ENCODE results near the gene PLB1.

PLB1 gene

GRCh38 chr2:28589746-28590463 lies 94.0 kb downstream of the PLB1 start:
- H3K4me3 ChIP-seq (ENCODE audit: low read length): no peak overlapping the region
- H3K9ac ChIP-seq (ENCODE audit: low read depth, low read length): no peak overlapping the region
- no peaks in the 10 kb centered on the region for H3K27me3 ChIP-seq (ENCODE audit: control insufficient read depth, insufficient read depth, low read length)
- no peaks in the 10 kb centered on the region for H3K36me3 ChIP-seq (ENCODE audit: insufficient read depth, low read length)
- H3K9me3 ChIP-seq (replicated peaks; ENCODE audit: low read length): no peaks in the 10 kb centered on the region
- peaks cover 32% of the 10 kb centered on the region for H3K4me1 ChIP-seq (ENCODE audit: control insufficient read depth, insufficient read depth, low read length)
- no peak overlapping the region for H3K4me2 ChIP-seq (ENCODE audit: low read length)

DNA sequence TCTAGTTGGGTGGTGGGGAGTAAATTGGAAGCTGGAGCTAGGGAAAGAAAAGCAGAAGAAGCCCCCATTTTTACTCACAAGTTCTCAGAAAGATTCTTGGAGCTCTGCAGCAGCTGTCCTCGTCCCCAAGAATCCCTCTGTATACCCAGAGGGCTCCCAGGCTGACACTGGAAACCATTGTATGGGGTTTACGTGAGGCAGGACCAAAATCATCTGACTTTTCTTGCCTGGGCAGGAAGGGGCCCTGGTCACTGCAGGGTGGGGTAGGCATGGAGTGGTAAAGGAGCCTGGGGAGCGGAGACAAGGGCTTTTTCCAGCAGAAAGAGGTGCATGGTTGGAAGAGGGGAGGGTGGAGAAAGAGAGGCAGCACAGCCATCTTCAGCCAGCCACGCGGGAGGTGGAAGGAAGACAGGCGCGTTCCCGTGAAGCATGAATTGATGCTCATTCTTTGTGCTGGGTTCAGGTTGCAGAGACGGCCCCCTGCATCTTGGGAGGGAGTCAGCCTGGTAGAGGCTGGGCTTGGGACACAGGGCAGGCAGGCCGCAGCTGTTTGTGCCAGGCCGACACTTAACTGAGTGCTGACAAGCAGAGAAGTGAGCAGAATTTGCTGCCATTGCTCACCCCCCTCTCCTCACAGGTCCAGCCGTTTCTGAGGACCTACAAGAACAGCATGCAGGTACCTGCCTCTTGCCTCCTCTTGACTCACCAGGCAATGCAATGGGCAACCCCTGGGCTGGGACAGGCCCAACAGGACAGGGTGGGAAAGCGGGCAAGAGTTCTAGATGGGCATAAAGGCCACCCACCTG lies 94.8 kb downstream of the PLB1 start:
- no peak overlapping the region for H3K9ac ChIP-seq (ENCODE audit: low read depth, low read length)
- no peak overlapping the region for H3K4me3 ChIP-seq (ENCODE audit: low read length)
- no peaks in the 10 kb centered on the region for H3K9me3 ChIP-seq (replicated peaks; ENCODE audit: low read length)
- H3K27me3 ChIP-seq (ENCODE audit: control insufficient read depth, insufficient read depth, low read length): no peaks in the 10 kb centered on the region
- no peaks in the 10 kb centered on the region for H3K36me3 ChIP-seq (ENCODE audit: insufficient read depth, low read length)
- peaks cover 27% of the 10 kb centered on the region for H3K4me1 ChIP-seq (ENCODE audit: control insufficient read depth, insufficient read depth, low read length)
- H3K4me2 ChIP-seq (ENCODE audit: low read length): no peak overlapping the region

DNA sequence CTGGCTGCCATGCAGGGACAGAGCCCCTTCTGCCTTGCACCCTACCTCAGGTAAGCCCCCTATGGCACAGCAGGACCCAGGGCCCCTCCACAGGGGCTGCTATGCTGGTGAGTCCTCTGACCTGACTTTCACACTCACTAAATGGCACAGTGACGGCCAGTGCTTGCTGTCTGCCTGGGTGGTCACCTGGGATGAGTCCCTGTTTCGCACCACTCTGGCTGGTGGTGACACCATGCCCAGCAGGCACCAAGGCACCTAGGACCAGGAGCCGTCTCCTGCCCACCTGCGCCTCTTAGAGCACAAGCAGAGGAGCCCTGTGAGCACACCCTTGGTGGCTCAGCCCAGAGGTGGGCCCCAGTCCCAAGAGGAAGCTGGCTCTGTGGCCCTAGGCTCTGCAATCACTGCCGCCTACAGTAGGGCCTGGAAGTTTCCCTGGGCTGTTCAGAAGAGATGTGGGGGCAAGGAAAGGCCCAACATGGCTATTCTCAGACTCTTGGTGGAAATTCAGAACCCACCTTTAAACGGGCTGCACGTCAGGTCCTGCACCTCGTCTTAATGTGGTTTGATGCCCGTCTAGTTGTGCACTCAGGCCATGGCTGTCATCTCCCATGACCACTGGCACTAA lies 96.0 kb downstream of the PLB1 start:
- Histone ChIP-seq H3K4me1 (ENCODE audit: control insufficient read depth, insufficient read depth, low read length) (peaks cover 26% of the 10 kb centered on the region), H3K9me3 (replicated peaks; ENCODE audit: low read length) (no peaks in the 10 kb centered on the region), H3K27me3 (ENCODE audit: control insufficient read depth, insufficient read depth, low read length) (no peaks in the 10 kb centered on the region), H3K36me3 (ENCODE audit: insufficient read depth, low read length) (no peaks in the 10 kb centered on the region), H3K9ac (ENCODE audit: low read depth, low read length) (no peak overlapping the region), H3K4me2 (ENCODE audit: low read length) (no peak overlapping the region), H3K4me3 (ENCODE audit: low read length) (no peak overlapping the region)

DNA sequence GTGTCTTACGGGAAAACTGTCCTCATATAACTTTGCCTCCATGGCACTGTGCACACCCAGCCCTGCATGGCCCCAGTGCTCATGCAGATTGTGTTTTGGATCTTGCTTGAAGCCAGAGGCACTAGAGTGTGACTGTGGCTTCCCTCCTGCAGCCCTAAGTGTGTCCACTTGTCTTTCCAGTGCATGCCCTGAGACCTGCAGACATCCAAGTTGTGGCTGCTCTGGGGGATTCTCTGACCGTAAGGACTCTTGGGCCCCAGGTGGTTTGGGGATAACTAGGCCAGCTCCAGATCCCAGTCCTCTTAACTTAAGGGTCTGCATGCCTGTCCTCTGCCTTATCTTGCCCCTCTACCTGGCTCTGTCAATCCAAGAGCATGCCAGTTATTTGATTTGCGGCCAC lies 96.6 kb downstream of the PLB1 start:
- H3K4me2 ChIP-seq (ENCODE audit: low read length): no peak overlapping the region
- H3K9ac ChIP-seq (ENCODE audit: low read depth, low read length): no peak overlapping the region
- H3K36me3 ChIP-seq (ENCODE audit: insufficient read depth, low read length): no peaks in the 10 kb centered on the region
- H3K27me3 ChIP-seq (ENCODE audit: control insufficient read depth, insufficient read depth, low read length): no peaks in the 10 kb centered on the region
- no peaks in the 10 kb centered on the region for H3K9me3 ChIP-seq (replicated peaks; ENCODE audit: low read length)
- H3K4me1 ChIP-seq (ENCODE audit: control insufficient read depth, insufficient read depth, low read length): peaks cover 26% of the 10 kb centered on the region
- no peak overlapping the region for H3K4me3 ChIP-seq (ENCODE audit: low read length)

DNA sequence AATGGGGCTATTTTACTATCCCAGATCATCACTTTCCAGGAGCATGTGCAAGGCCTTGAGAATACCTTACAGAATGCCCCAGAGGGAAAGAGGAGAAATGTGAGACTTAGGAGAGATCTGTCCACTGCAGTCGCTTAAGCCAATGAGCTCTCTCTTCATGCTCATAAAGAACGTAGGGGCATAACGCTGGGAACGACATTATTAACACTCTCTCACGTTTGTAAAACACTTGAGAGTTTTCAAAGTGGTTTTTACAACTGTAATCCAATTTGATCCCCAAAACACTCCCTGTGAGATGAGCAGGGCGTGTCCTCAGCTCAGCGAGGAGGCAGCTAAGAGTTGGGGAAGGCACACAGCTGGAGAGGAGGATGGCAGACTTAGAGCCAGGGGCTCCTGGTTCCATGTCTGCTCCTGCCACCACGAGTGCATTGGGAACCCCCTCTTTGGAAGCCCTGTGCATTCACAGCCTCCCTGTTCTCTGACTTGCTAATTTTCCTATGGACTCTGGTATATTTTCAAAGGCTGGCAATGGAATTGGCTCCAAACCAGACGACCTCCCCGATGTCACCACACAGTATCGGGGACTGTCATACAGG lies 97.4 kb downstream of the PLB1 start:
- no peaks in the 10 kb centered on the region for H3K36me3 ChIP-seq (ENCODE audit: insufficient read depth, low read length)
- no peak overlapping the region for H3K4me3 ChIP-seq (ENCODE audit: low read length)
- H3K27me3 ChIP-seq (ENCODE audit: control insufficient read depth, insufficient read depth, low read length): no peaks in the 10 kb centered on the region
- no peak overlapping the region for H3K4me2 ChIP-seq (ENCODE audit: low read length)
- H3K4me1 ChIP-seq (ENCODE audit: control insufficient read depth, insufficient read depth, low read length): peaks cover 21% of the 10 kb centered on the region
- H3K9ac ChIP-seq (ENCODE audit: low read depth, low read length): no peak overlapping the region
- no peaks in the 10 kb centered on the region for H3K9me3 ChIP-seq (replicated peaks; ENCODE audit: low read length)

GRCh38 chr2:28594000-28594331 lies 98.1 kb downstream of the PLB1 start:
- H3K9ac ChIP-seq (ENCODE audit: low read depth, low read length): no peak overlapping the region
- H3K27me3 ChIP-seq (ENCODE audit: control insufficient read depth, insufficient read depth, low read length): no peaks in the 10 kb centered on the region
- no peaks in the 10 kb centered on the region for H3K9me3 ChIP-seq (replicated peaks; ENCODE audit: low read length)
- peak overlapping the region; percentile 39 for H3K4me2 ChIP-seq (ENCODE audit: low read length)
- H3K36me3 ChIP-seq (ENCODE audit: insufficient read depth, low read length): no peaks in the 10 kb centered on the region
- H3K4me3 ChIP-seq (ENCODE audit: low read length): no peak overlapping the region
- H3K4me1 ChIP-seq (ENCODE audit: control insufficient read depth, insufficient read depth, low read length): peaks cover 19% of the 10 kb centered on the region

DNA sequence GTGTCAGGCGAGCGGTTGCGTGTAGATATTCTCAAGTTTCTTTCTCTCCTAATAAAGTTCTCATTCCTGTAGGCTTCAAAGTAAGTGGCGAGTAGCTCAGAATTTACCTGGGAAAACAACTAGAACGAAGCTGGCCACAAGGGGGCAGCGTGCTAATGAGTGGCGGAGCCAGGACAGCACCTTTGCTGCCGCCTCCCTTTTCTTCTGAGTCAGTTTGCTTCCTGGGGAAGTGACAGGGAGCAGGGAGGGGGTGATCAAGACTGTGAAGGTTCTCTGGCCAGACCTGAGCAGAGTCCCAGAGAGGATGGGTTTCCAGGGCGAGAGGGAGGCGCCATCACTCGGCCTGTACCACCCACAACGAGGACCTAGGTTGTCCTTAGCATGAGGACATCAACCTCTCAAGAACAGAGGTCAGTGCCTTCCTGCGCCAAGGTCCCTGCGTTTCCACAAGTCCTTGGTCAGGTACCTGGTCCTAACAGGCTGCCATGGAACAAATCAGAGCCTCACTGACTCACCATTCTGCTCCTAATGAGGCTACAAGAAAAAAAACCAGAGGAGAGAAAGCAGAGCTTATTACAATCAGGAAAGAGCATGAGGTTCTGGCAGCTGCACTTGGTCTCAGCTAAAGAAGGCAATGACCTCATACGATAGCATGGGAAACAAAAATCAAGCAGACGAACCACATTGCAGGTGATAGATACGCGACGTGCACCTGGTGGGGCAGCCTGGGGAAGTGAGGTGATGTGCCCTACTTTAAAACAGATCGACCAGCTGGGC lies 98.7 kb downstream of the PLB1 start:
- H3K4me2 ChIP-seq (ENCODE audit: low read length): peak overlapping the region; percentile 39
- no peaks in the 10 kb centered on the region for H3K27me3 ChIP-seq (ENCODE audit: control insufficient read depth, insufficient read depth, low read length)
- H3K9me3 ChIP-seq (replicated peaks; ENCODE audit: low read length): no peaks in the 10 kb centered on the region
- no peak overlapping the region for H3K4me3 ChIP-seq (ENCODE audit: low read length)
- peaks cover 19% of the 10 kb centered on the region for H3K4me1 ChIP-seq (ENCODE audit: control insufficient read depth, insufficient read depth, low read length)
- H3K36me3 ChIP-seq (ENCODE audit: insufficient read depth, low read length): no peaks in the 10 kb centered on the region
- peak overlapping the region; percentile 7 for H3K9ac ChIP-seq (ENCODE audit: low read depth, low read length)

DNA sequence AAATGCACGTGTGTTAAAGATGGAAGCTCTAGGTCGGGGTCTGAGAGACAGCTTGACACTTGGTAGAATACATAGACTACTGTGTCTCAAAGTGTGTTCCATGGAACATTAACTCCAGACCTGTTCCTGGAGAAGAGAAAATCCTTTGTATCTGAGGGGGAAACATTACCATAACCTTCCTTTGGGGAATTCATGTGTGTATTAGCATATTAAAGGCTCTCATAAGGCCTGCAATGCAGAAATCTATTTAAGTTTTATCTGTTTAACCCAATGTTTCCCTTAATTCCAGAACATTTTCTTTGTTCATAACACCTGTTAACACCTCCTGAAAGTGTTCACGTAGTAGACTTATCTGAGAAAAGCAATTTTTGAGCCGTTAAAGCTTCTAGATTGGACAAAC lies 99.5 kb downstream of the PLB1 start:
- H3K27me3 ChIP-seq (ENCODE audit: control insufficient read depth, insufficient read depth, low read length): no peaks in the 10 kb centered on the region
- no peak overlapping the region for H3K4me2 ChIP-seq (ENCODE audit: low read length)
- peaks cover 19% of the 10 kb centered on the region for H3K4me1 ChIP-seq (ENCODE audit: control insufficient read depth, insufficient read depth, low read length)
- no peak overlapping the region for H3K4me3 ChIP-seq (ENCODE audit: low read length)
- no peaks in the 10 kb centered on the region for H3K36me3 ChIP-seq (ENCODE audit: insufficient read depth, low read length)
- no peak overlapping the region for H3K9ac ChIP-seq (ENCODE audit: low read depth, low read length)
- no peaks in the 10 kb centered on the region for H3K9me3 ChIP-seq (replicated peaks; ENCODE audit: low read length)

- Histone ChIP-seq H3K4me3 (ENCODE audit: low read length) (no peak overlapping the region), H3K36me3 (ENCODE audit: insufficient read depth, low read length) (no peaks in the 10 kb centered on the region), H3K4me1 (ENCODE audit: control insufficient read depth, insufficient read depth, low read length) (peaks cover 25% of the 10 kb centered on the region), H3K9me3 (replicated peaks; ENCODE audit: low read length) (no peaks in the 10 kb centered on the region), H3K9ac (ENCODE audit: low read depth, low read length) (no peak overlapping the region), H3K27me3 (ENCODE audit: control insufficient read depth, insufficient read depth, low read length) (no peaks in the 10 kb centered on the region), H3K4me2 (ENCODE audit: low read length) (no peak overlapping the region)
Measured at GRCh38 chr2:28598484-28598883, 102.6 kb downstream of the PLB1 start.

GRCh38 chr2:28600181-28600580 lies 104.3 kb downstream of the PLB1 start:
- Histone ChIP-seq H3K36me3 (ENCODE audit: insufficient read depth, low read length) (no peaks in the 10 kb centered on the region), H3K9ac (ENCODE audit: low read depth, low read length) (no peak overlapping the region), H3K9me3 (replicated peaks; ENCODE audit: low read length) (no peaks in the 10 kb centered on the region), H3K4me3 (ENCODE audit: low read length) (no peak overlapping the region), H3K4me2 (ENCODE audit: low read length) (no peak overlapping the region), H3K27me3 (ENCODE audit: control insufficient read depth, insufficient read depth, low read length) (no peaks in the 10 kb centered on the region), H3K4me1 (ENCODE audit: control insufficient read depth, insufficient read depth, low read length) (peaks cover 14% of the 10 kb centered on the region)

GRCh38 chr2:28601616-28602015 lies 105.8 kb downstream of the PLB1 start:
- H3K4me3 ChIP-seq (ENCODE audit: low read length): no peak overlapping the region
- H3K27me3 ChIP-seq (ENCODE audit: control insufficient read depth, insufficient read depth, low read length): no peaks in the 10 kb centered on the region
- no peak overlapping the region for H3K9ac ChIP-seq (ENCODE audit: low read depth, low read length)
- H3K36me3 ChIP-seq (ENCODE audit: insufficient read depth, low read length): no peaks in the 10 kb centered on the region
- H3K4me1 ChIP-seq (ENCODE audit: control insufficient read depth, insufficient read depth, low read length): peaks cover 10% of the 10 kb centered on the region
- no peak overlapping the region for H3K4me2 ChIP-seq (ENCODE audit: low read length)
- H3K9me3 ChIP-seq (replicated peaks; ENCODE audit: low read length): no peaks in the 10 kb centered on the region
